Measurements from ENCODE around the gene MPP1.

The MPP1 gene

GRCh38 chrX:154812341-154813101 lies 7.2 kb upstream of the MPP1 start (continued):
- TF ChIP-seq ZNF518A (tag by site-specific recombination; conservative IDR thresholded peaks at IDR 0.05; ENCODE audit: low read depth) (peak; percentile 91), HOXD13 (CRISPR knock-in tag; IDR thresholded peaks at IDR 0.05; ENCODE audit: borderline replicate concordance) (no peak), ZFP3 (tag by site-specific recombination; IDR thresholded peaks at IDR 0.05; ENCODE audit: low read depth) (no peak), ZNF558 (tag by site-specific recombination; IDR thresholded peaks at IDR 0.05) (peak; percentile 83), GFI1B (tag by site-specific recombination; IDR thresholded peaks at IDR 0.05) (no peak), ZNF677 (tag by site-specific recombination; IDR thresholded peaks at IDR 0.05) (no peak), PATZ1 (tag by site-specific recombination; IDR thresholded peaks at IDR 0.05) (no peak), KLF1 (tag by site-specific recombination; IDR thresholded peaks at IDR 0.05) (no peak), ZNF426 (tag by site-specific recombination; IDR thresholded peaks at IDR 0.05) (peak; percentile 82), ZNF248 (tag by site-specific recombination; IDR thresholded peaks at IDR 0.05) (no peak), SETDB1 (IDR thresholded peaks at IDR 0.05; ENCODE audit: insufficient read length, low read length) (no peak), ZNF624 (tag by site-specific recombination; IDR thresholded peaks at IDR 0.05) (no peak), ZNF513 (tag by site-specific recombination; IDR thresholded peaks at IDR 0.05) (no peak), ZNF221 (tag by site-specific recombination; IDR thresholded peaks at IDR 0.05; ENCODE audit: borderline replicate concordance) (no peak), ZNF175 (tag by site-specific recombination; IDR thresholded peaks at IDR 0.05) (no peak), ZNF416 (tag by site-specific recombination; IDR thresholded peaks at IDR 0.05) (no peak), PRDM2 (tag by site-specific recombination; IDR thresholded peaks at IDR 0.05; ENCODE audit: borderline replicate concordance) (no peak), ZNF398 (tag by site-specific recombination; IDR thresholded peaks at IDR 0.05) (no peak), ZNF18 (tag by site-specific recombination; IDR thresholded peaks at IDR 0.05) (no peak), ZNF16 (tag by site-specific recombination; IDR thresholded peaks at IDR 0.05; ENCODE audit: low read depth) (no peak), ZNF670 (tag by site-specific recombination; IDR thresholded peaks at IDR 0.05; ENCODE audit: low read depth) (no peak)
